ENCODE measurements around the gene PACRG.

- TF ChIP-seq EZH2 (IDR thresholded peaks at IDR 0.05; ENCODE audit: insufficient read depth, poor library complexity, severe bottlenecking) (no peak), EZH2phosphoT487 (IDR thresholded peaks at IDR 0.05; ENCODE audit: insufficient read depth, low read depth) (no peak)
These were observed 280.9 kb downstream of the PACRG start for GRCh38 chr6:163008626-163009025.
